CD14-positive monocyte (primary cell): ENCODE data around the gene PLIN1. TPM values are rescaled to one million over a fixed set of nuclear protein-coding genes. Genes with fewer than 3 reads are reported as not detected.

Experiments
- DNase-seq, 3 donors: peaks; one replicate each; pipeline ENCODE4 v3.0.0-alpha.2; 2011 to 2022
- H2AFZ ChIP-seq: 2 replicates; pipeline ENCODE4 v1.6.0; 2012; ENCODE audit warnings: mild to moderate bottlenecking, low read depth, low read length, inconsistent platforms; ENCODE audit not compliant: insufficient read depth, poor library complexity, severe bottlenecking
- H3K27ac ChIP-seq, 2 donors: 1 replicate in 1 of 2; 2 replicates in 1 of 2; pipeline ENCODE4 v1.5.1; 2012 to 2013; ENCODE audit warnings: low read length in 2 of 2, control low read depth in 1 of 2, inconsistent platforms in 1 of 2, low read depth in 1 of 2, mild to moderate bottlenecking in 1 of 2
- H3K27me3 ChIP-seq, 2 donors: one replicate each; pipeline versions ENCODE4 v1.6.0 to v1.6.1; 2011 to 2013; ENCODE audit warnings: low read length in 2 of 2; ENCODE audit not compliant: control insufficient read depth in 2 of 2, insufficient read depth in 2 of 2
- H3K36me3 ChIP-seq, 2 donors: replicated peaks in 1 of 2; 1 replicate in 1 of 2; 2 replicates in 1 of 2; pipeline versions ENCODE4 v1.5.1 to v1.6.1; 2012 to 2013; ENCODE audit warnings: low read length in 2 of 2, control low read depth in 1 of 2, inconsistent platforms in 1 of 2, mild to moderate bottlenecking in 1 of 2; ENCODE audit not compliant: insufficient read depth in 2 of 2, control insufficient read depth in 1 of 2
- H3K4me1 ChIP-seq, 2 donors: 1 replicate in 1 of 2; 2 replicates in 1 of 2; pipeline versions ENCODE4 v1.5.1 to v1.6.1; 2012 to 2013; ENCODE audit warnings: low read length in 2 of 2, control low read depth in 1 of 2, inconsistent platforms in 1 of 2, mild to moderate bottlenecking in 1 of 2, moderate library complexity in 1 of 2; ENCODE audit not compliant: insufficient read depth in 2 of 2, control insufficient read depth in 1 of 2
- H3K4me2 ChIP-seq: replicated peaks from 2 replicates; pipeline ENCODE3; 2012; ENCODE audit warnings: low read length, moderate library complexity, mild to moderate bottlenecking; ENCODE audit not compliant: poor library complexity, severe bottlenecking; ENCODE audit errors: extremely low read depth
- H3K4me3 ChIP-seq, 3 experiments: fragments of 200-600 bp in 1 of 3; sonication (generic) in 1 of 3; replicated peaks in 1 of 3; 1 replicate in 2 of 3; 2 replicates in 1 of 3; pipeline ENCODE4 v1.5.1; 2011 to 2013; ENCODE audit warnings: low read length in 3 of 3, mild to moderate bottlenecking in 3 of 3, control low read depth in 2 of 3, low read depth in 2 of 3, inconsistent platforms in 1 of 3, moderate library complexity in 1 of 3
- H3K79me2 ChIP-seq: 2 replicates; pipeline ENCODE4 v1.6.0; 2012; ENCODE audit warnings: mild to moderate bottlenecking, control low read depth, inconsistent platforms, low read length, moderate library complexity; ENCODE audit not compliant: insufficient read depth
- H3K9ac ChIP-seq: 2 replicates; pipeline ENCODE4 v1.6.0; 2017; ENCODE audit warnings: low read length, mild to moderate bottlenecking; ENCODE audit not compliant: insufficient read depth, poor library complexity, severe bottlenecking
- H3K9me3 ChIP-seq, 2 donors: replicated peaks in 1 of 2; 1 replicate in 1 of 2; 2 replicates in 1 of 2; pipeline versions ENCODE4 v1.5.1 to v1.6.1; 2012 to 2013; ENCODE audit warnings: low read length in 2 of 2, control low read depth in 1 of 2; ENCODE audit not compliant: control insufficient read depth in 1 of 2, insufficient read depth in 1 of 2
- H4K20me1 ChIP-seq: 2 replicates; pipeline ENCODE4 v1.6.0; 2012; ENCODE audit warnings: mild to moderate bottlenecking, low read length, control low read depth, moderate library complexity; ENCODE audit not compliant: insufficient read depth
- H3K27ac Mint-ChIP-seq, 7 donors: one replicate each; pipeline ENCODE4 v1.8.0; 2020; ENCODE audit warnings: mild to moderate bottlenecking in 7 of 7, mixed read lengths in 7 of 7, moderate library complexity in 6 of 7, inconsistent platforms in 2 of 7
- H3K27me3 Mint-ChIP-seq, 3 donors: one replicate each; pipeline ENCODE4 v1.8.0; 2021 to 2022; ENCODE audit warnings: low read depth in 3 of 3, mild to moderate bottlenecking in 3 of 3, mixed read lengths in 3 of 3, moderate library complexity in 3 of 3, inconsistent platforms in 1 of 3
- H3K36me3 Mint-ChIP-seq, 2 donors: one replicate each; pipeline ENCODE4 v1.8.0; 2020; ENCODE audit warnings: mixed read lengths in 2 of 2, inconsistent platforms in 1 of 2, mild to moderate bottlenecking in 1 of 2
- H3K4me1 Mint-ChIP-seq: one replicate; pipeline ENCODE4 v1.8.0; 2020; ENCODE audit warnings: mild to moderate bottlenecking, mixed read lengths
- H3K4me3 Mint-ChIP-seq, 2 donors: one replicate each; pipeline ENCODE4 v1.8.0; 2020; ENCODE audit warnings: mild to moderate bottlenecking in 2 of 2, mixed read lengths in 2 of 2, moderate library complexity in 1 of 2
- H3K9me3 Mint-ChIP-seq, 7 donors: one replicate each; pipeline ENCODE4 v1.8.0; 2020 to 2022; ENCODE audit warnings: mixed read lengths in 7 of 7, mild to moderate bottlenecking in 6 of 7, moderate library complexity in 6 of 7, inconsistent platforms in 2 of 7
- WGBS: methylation state at CpG from one replicate; pipeline ENCODE4 v1.1.5; 2013; ENCODE audit warnings: missing lambda C conversion rate; ENCODE audit not compliant: insufficient coverage; 5-methylcytosine and 5-hydroxymethylcytosine counted together
- intact Hi-C, 2 donors: fragments of 100-400 bp; cut with micrococcal nuclease; formaldehyde crosslinking; loops; one replicate each; pipeline versions ENCODE4 v1.15.0 to v1.15.1; 2023
- polyA plus RNA-seq, 3 donors: library from polyadenylated mRNA; depleted of rRNA in 1 of 3; unstranded in 2 of 3; stranded (reverse) in 1 of 3; fragments of 300-500 nt in 2 of 3; fragments of >200 nt in 1 of 3; fragmentation: Illumina TruSeq in 2 of 3; gene quantifications; 1 replicate in 2 of 3; 2 replicates in 1 of 3; pipeline ENCODE4 v1.2.3, GENCODE V29; 2012 to 2021
- small RNA-seq: library from RNA; depleted of rRNA; stranded (forward); fragments of <200 nt; gene quantifications from one replicate; pipeline ENCODE3, GENCODE V24; 2012; ENCODE audit warnings: low read depth; ENCODE audit not compliant: insufficient read length
- TF ChIP-seq, protein P1 (sequence below): fragments of 200-600 bp; IDR thresholded peaks from one replicate; pipeline ENCODE4 v1.8.0; 2022; ENCODE audit warnings: antibody characterized with exemption, mild to moderate bottlenecking

PLIN1 gene
- polyA plus RNA-seq, 3 donors = 0.12 TPM; not detected in 2

DNA sequence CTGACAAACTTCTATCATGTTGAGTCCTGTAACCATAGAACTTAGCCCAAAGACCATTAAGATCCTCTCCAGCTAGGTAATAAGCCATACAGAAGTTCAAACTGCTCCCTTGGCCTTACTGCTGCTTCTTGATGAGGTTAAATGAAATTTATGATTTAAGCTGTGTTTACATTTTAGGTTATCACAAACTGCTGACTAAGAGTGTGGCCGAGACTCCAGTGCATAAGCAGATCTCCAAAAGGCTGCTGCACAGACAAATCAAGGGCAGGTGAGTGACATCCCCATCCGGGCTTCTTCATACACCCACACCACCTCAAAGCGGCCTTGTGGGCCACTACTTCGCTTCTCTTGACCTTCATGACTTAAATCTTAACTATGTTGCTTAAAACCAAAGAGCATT lies 62.9 kb downstream of the PLIN1 start:
- H3K27me3 Mint-ChIP-seq = peaks cover 0 to 2% (median 0%) of the 10 kb centered on the region in 3 donors
- H3K9me3 ChIP-seq = peaks cover 4 to 17% of the 10 kb centered on the region in 2 donors
- no peaks in the 10 kb centered on the region for H3K27me3 ChIP-seq
- H3K9me3 Mint-ChIP-seq = peaks cover 12 to 17% (median 15%) of the 10 kb centered on the region in 7 donors
- intact Hi-C loops = no loop called here
- no peaks in the 10 kb centered on the region for H3K4me1 Mint-ChIP-seq
- H3K4me1 ChIP-seq = no peaks in the 10 kb centered on the region
- no peak for DNase-seq
- H4K20me1 ChIP-seq = no peaks in the 10 kb centered on the region
- no peak overlapping the region for H3K27ac Mint-ChIP-seq
- no peak overlapping the region for H3K4me2 ChIP-seq
- no peaks in the 10 kb centered on the region for H3K79me2 ChIP-seq
- H3K36me3 Mint-ChIP-seq = peaks cover 59 to 95% of the 10 kb centered on the region in 2 donors
- H3K27ac ChIP-seq = no peak overlapping the region
- H2AFZ ChIP-seq = no peak overlapping the region
- 91% methylated on average over 4 of the region's 4 CpGs for WGBS
- H3K4me3 ChIP-seq = no peak overlapping the region
- peaks cover 65 to 94% of the 10 kb centered on the region in 2 donors for H3K36me3 ChIP-seq
- no peak overlapping the region for H3K4me3 Mint-ChIP-seq
- no peak overlapping the region for H3K9ac ChIP-seq
- TF ChIP-seq, protein P1, sequence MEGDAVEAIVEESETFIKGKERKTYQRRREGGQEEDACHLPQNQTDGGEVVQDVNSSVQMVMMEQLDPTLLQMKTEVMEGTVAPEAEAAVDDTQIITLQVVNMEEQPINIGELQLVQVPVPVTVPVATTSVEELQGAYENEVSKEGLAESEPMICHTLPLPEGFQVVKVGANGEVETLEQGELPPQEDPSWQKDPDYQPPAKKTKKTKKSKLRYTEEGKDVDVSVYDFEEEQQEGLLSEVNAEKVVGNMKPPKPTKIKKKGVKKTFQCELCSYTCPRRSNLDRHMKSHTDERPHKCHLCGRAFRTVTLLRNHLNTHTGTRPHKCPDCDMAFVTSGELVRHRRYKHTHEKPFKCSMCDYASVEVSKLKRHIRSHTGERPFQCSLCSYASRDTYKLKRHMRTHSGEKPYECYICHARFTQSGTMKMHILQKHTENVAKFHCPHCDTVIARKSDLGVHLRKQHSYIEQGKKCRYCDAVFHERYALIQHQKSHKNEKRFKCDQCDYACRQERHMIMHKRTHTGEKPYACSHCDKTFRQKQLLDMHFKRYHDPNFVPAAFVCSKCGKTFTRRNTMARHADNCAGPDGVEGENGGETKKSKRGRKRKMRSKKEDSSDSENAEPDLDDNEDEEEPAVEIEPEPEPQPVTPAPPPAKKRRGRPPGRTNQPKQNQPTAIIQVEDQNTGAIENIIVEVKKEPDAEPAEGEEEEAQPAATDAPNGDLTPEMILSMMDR = no peak

DNA sequence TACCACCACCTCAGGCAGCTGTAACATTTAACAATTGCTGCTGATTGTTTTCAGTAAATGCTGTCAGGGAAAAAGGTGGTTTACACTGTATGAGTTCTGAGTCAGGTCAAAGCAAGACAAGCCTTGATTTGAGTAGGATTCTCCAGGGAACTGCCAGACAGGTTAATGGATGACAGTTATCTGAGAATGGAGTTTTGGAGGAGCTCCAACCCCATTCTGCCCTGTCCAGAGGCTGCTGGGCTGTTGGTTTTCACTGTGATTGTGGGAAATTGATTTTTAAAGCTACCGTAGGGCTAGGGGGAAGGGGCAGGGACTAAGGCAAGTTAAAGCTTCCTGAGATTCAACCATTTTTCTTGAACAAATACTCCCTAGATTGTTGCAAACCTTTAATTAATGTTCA lies 64.0 kb downstream of the PLIN1 start:
- Histone ChIP-seq H3K79me2 (no peaks in the 10 kb centered on the region), H3K4me2 (no peak overlapping the region), H3K4me1 (no peaks in the 10 kb centered on the region), H3K4me3 (no peak overlapping the region), H3K27ac (peak overlapping the region in 1 of 2 donors; percentile 7), H2AFZ (no peak overlapping the region), H4K20me1 (no peaks in the 10 kb centered on the region), H3K27me3 (no peaks in the 10 kb centered on the region), H3K36me3 (peaks cover 74 to 95% of the 10 kb centered on the region in 2 donors), H3K9me3 (peaks cover 4 to 19% of the 10 kb centered on the region in 2 donors), H3K9ac (no peak overlapping the region)
- intact Hi-C loops = no loop called here
- no peak for DNase-seq
- WGBS = no CpG with 5 or more reads among the region's 1 CpG
- Mint-ChIP-seq H3K9me3 (peaks cover 13 to 22% (median 19%) of the 10 kb centered on the region in 7 donors), H3K27ac (peak overlapping the region in 1 of 7 donors; percentile 37), H3K4me1 (no peaks in the 10 kb centered on the region), H3K4me3 (no peak overlapping the region), H3K27me3 (peaks cover 0 to 2% (median 0%) of the 10 kb centered on the region in 3 donors), H3K36me3 (peaks cover 65 to 95% of the 10 kb centered on the region in 2 donors)
- TF ChIP-seq, protein P1 = no peak

Small RNA genes within 50 kb of the gene (small RNA-seq; reads per million reads assigned to genes)
- not detected for gene RNU6-132P

Other genes with a start within 250 kb of the PLIN1 start
- not detected for gene RHCG, start 182.8 kb downstream of the PLIN1 start, polyA plus RNA-seq
- gene TICRR, start 103.9 kb downstream of the PLIN1 start, polyA plus RNA-seq = not detected
- gene KIF7, start 23.9 kb downstream of the PLIN1 start, polyA plus RNA-seq = not detected
- under 1 TPM; 0.72 to 0.84 (median 0.75) TPM for gene PEX11A, start 11.4 kb upstream of the PLIN1 start, polyA plus RNA-seq
- gene WDR93, start 11.4 kb upstream of the PLIN1 start, polyA plus RNA-seq = not detected
- 1 to 10 TPM in 1 of 3 donors, under 1 TPM in 2; 0.04 to 1.2 (median 0.06) TPM for gene MESP1, start 71.9 kb upstream of the PLIN1 start, polyA plus RNA-seq
- under 1 TPM in 1 of 3 donors, not detected in 2; 0.67 TPM for gene MESP2, start 97.0 kb upstream of the PLIN1 start, polyA plus RNA-seq
- gene ANPEP, start 135.5 kb upstream of the PLIN1 start, polyA plus RNA-seq = 100 to 1,000 TPM in 2 of 3 donors, 10 to 100 TPM in 1; 58.4 to 364 (median 108) TPM
- gene AP3S2, start 214.6 kb upstream of the PLIN1 start, polyA plus RNA-seq = 10 to 100 TPM; 30.8 to 41.2 (median 32.4) TPM
- gene ARPIN, start 233.6 kb upstream of the PLIN1 start, polyA plus RNA-seq = 10 to 100 TPM in 2 of 3 donors, 1 to 10 TPM in 1; 9.7 to 19.3 (median 14.0) TPM